HG02798 (cell line): ENCODE results near the gene COG4.
A peak's percentile ranks its signal among the peaks of the same experiment; 100 is the strongest.

Experiments used
- ATAC-seq: cut with Tn5 transposase; IDR thresholded peaks from one replicate; pipeline ENCODE4 v1.9.1; 2021; ENCODE audit warnings: mild to moderate bottlenecking; ENCODE audit not compliant: unreplicated experiment, poor library complexity

Gene COG4

DNA sequence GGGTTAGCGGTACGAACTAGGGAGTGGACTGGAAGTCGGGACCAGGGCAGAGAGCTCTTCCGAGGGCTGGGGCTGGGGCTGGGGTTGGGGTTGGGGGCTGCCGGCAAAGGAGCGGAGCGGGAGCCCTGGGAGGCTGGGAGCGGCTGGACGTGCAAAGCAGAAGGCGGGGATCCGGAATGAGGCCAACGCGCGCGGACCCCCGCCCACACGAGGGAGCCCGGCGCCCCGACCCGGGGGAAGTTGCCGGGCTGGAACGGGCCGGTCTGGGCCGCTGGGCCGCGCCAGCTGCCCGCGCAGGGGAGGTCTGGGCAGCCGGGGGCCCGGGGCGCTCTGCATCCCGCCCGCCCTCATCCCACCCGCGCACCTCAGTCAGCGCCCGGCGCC is 84.8 kb downstream of the COG4 start:
- ATAC-seq, result no peak

DNA sequence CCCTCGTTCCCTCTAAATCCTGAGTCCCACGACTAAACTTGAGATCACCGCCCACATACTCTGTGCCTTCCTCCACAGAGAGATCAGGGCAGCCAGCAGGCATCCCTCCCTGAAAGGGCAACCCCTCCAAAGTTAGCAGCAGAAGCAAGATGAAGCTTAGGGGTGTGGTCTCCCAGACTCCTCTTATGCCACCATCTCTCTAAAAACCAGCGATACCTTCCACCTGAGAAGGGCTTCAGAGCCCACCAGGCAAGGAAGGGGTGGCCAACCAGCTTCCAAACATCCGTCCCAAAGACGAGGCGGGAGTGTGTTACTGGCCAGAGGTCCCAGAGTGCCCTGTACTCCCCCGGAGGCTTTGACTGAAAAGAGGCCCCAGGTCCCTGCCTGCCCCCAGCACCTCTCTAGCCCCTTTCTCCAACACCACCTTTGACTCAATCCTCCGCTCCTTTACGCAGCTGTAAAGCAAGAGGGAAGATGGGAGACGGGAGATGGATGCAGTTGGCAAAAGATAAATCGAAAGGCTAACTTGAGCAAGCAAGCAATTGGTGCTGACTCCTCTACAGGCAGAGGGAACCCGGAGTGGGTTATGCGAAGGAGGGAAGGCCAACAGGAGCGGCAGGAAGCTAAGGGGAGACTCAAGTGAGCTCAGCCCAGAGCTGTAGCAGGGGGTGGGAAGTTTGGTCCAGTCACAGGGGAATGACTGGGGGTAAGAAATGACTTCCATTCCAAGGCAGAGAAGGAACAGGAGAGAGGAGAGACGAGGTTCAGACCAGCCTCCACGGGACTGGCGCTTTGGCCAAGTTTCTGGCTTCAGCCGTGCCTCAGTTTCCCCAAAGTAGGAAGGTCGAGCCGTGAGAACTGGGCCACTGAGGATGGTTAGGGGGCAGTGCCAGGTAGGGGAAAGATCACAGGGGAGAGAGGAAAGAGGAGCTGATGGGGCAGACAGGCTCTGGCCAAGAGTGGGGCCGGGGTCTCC is 85.5 kb downstream of the COG4 start:
- ATAC-seq, result no peak

- no peak for ATAC-seq
These were observed 86.3 kb downstream of the COG4 start for GRCh38 chr16:70437017-70437581.

DNA sequence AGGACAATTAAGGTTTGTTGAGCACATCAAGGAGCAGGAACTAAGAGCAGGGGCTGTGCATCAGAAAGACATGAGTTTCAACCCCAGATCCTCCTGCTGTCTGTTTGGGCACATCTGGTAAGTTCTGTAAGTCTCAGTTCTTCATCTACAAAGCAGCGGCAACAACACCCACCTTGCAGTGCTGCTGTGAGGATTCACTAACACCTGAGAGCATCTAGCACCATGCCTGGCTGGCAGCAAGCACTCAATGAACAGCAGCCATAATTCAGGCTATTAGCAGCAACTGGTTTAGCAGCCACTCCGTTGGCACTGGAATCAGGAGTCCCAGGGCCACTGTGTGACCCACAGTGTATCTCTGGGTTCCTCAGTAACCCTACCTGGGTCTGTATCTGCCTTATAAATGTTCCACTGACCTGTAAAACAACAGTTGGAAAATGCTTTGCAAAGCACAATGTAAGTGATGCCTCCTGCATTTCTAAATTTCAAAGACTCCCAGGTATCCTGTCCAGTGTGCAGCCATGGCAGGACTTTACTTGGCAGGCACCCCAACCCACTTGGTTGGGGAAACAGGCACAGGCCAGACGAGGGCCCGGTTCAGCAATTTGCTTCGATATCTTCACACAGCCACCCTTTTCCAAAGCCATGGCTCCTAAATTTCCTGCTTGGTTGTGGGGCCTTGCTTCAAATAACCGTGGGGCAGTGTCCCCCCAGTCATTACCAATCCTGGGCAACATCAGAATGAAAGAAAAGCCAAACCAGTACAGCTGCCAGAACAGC is 88.7 kb downstream of the COG4 start:
- no peak for ATAC-seq

DNA sequence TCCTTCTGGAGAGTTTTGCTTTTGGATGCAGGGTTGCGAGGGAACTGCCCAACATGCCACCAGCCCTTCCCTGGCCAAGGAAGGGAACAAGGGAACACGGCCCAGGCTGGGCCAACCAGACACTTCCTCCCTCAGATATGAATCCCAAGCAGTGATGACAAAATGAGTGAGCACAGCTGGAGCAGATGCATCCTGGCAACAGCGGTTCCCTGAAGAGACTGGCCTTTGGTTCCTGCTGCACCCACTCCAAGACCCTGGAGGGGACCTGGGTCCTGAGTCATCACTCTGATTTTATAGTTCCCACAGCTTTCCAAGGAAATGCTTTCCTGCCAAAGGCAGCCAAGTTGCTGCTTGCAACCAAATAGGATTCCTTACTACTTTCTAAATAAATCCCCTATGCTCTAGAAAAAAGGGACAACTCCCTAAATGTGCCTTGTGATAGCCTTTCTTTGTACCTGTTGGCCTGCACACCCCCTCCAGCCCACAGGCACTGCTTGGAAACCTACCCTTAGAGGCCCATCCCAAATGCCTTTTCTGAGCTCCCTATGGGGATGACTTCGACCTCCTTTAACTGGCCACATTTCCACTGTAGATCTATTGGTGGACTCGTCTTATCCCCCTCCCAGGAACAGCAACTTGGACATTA is 89.8 kb downstream of the COG4 start:
- ATAC-seq, result no peak

DNA sequence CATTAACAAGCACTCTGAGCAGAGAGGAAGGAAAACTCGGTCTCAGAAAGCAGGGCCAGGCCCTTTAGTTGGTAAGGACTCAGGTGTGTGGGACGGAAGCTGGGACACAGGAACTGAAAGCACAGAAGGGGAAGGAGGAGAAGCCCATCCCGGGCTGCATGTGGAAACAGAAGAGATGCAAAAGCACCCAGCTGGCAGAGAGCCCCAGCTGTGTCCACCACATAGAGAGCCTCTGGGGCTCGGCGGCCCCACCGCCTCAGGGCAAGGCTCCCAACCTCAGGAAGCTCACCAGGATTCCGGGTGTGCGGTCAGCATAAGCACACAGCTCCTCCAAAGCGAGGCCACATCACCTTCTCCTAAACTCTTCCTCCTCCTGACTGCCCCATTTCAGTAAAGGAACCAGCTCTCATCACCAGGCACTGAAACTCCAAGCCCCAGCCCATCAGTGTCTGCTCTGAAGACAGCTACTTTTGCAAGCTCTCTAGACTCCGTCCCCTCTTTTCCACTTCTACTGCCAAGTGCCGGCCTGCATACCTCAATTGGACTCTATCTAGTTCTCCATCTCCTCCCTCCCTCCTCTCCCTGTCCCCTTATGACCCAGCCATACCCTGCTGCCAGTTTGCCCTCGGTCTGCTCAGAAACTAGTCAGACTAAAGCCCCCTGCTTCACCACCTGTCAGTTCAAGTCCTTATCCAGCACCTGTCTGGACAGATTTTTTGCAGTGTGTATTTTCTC is 90.5 kb downstream of the COG4 start:
- ATAC-seq, result no peak

DNA sequence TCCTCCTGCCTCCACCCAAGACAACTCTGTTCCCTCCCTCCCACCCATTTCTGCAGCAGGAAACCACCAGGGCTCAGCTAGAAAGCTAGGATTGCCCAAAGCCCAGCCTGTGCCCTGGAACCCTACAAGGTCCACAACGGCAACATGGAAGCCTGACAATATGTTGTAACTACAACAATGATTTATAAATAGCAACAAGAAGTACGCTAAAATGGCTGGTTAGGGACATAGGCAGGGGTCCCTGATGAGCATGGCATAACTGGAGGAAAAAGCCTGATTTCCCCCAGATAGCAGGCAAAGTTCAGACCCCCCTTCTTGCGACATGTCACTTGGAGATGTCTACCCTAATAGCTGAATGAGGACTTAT is 91.0 kb downstream of the COG4 start:
- no peak for ATAC-seq

DNA sequence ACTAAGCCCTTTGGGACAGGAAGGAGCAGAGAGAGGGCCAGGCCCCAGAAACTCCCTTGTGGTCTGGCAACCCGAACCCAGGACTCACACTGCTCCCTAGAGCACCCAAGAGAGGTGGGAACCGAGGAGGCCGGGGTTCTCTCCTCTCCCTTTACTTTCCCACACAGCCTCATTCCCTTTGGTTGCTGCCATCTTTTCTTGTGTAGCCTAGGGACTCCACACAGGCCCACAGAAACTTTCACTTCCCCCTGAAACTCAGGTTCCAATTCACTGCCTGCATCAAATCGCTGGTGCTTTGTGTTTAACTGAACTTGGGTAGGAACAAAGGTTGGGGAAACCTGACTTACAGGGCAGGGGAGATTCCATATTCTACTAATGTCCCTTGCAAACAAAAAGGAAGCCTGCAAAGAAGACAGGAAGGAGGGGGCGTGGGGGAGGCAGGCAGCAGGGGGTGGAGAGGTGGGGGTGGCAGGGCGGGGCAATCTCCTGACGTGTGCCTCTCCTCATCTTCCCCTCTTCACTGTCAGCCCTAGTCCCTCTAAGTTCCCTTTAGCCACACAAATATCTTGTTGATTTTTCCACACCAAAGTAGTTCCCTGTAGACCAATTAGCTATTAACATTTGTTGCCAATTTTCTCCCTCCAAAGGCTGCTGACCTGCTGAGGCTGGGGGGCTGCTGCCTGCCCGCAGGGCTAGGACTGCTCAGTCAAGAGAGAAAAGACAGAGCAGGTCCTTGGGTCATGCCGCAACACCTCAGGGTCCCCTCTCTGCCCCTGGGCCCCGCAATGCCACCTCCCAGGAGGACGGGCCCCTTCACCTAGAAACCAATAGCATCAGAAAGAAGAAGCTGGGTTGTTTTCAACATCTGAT is 92.5 kb downstream of the COG4 start:
- peak; percentile 49 for ATAC-seq
